Neural cell (in vitro differentiated cells): ENCODE results near the gene CYGB. TPM values are rescaled to one million over a fixed set of nuclear protein-coding genes. Genes with fewer than 3 reads are reported as not detected.
A peak's percentile ranks its signal among the peaks of the same experiment; 100 is the strongest.

Experiments used
- H2AFZ ChIP-seq: fragments of 200-600, 300-800 bp; sonication (generic), shearing (Covaris generic); 2 replicates; pipeline ENCODE4 v1.6.0; 2014; ENCODE audit warnings: low read depth, mild to moderate bottlenecking, antibody characterized with exemption, low read length, moderate library complexity
- H3F3A ChIP-seq: fragments of 200-600 bp; shearing (Covaris generic); 2 replicates; pipeline ENCODE4 v1.6.1; 2016; ENCODE audit warnings: mild to moderate bottlenecking, moderate library complexity, mixed read lengths, antibody characterized with exemption, low read length; ENCODE audit not compliant: insufficient read depth, poor library complexity, severe bottlenecking
- H3K27ac ChIP-seq: fragments of 200-600, 300-800 bp; sonication (generic), shearing (Covaris generic); 2 replicates; pipeline ENCODE4 v1.5.1; 2014; ENCODE audit warnings: mild to moderate bottlenecking, low read length, moderate library complexity
- H3K27me3 ChIP-seq: fragments of 300-800, 200-600 bp; sonication (generic), shearing (Covaris generic); 2 replicates; pipeline ENCODE4 v1.6.0; 2014; ENCODE audit warnings: mild to moderate bottlenecking, low read depth, low read length, moderate library complexity; ENCODE audit not compliant: insufficient read depth
- H3K36me3 ChIP-seq: fragments of 300-800, 200-600 bp; sonication (generic), shearing (Covaris generic); 2 replicates; pipeline ENCODE4 v1.5.1; 2014; ENCODE audit warnings: mild to moderate bottlenecking, antibody characterized with exemption, low read length, moderate library complexity; ENCODE audit not compliant: insufficient read depth
- H3K4me2 ChIP-seq: fragments of 300-800, 200-600 bp; sonication (generic), shearing (Covaris generic); 2 replicates; pipeline ENCODE4 v1.6.0; 2014; ENCODE audit warnings: mild to moderate bottlenecking, low read length
- H3K4me3 ChIP-seq: fragments of 300-800, 200-600 bp; sonication (generic), shearing (Covaris generic); 2 replicates; pipeline ENCODE4 v1.5.1; 2014; ENCODE audit warnings: mild to moderate bottlenecking, low read length, moderate library complexity
- H3K79me2 ChIP-seq: fragments of 200-600 bp; shearing (Covaris generic); replicated peaks from 2 replicates; pipeline ENCODE4 v1.6.0; 2014; ENCODE audit warnings: mild to moderate bottlenecking, low read length, moderate library complexity; ENCODE audit not compliant: insufficient read depth
- H3K9ac ChIP-seq: fragments of 300-800, 200-600 bp; sonication (generic), shearing (Covaris generic); 2 replicates; pipeline ENCODE4 v1.6.1; 2016; ENCODE audit warnings: mild to moderate bottlenecking, low read length, mixed read lengths
- H3K9me2 ChIP-seq: fragments of 200-600 bp; shearing (Covaris generic); 2 replicates; pipeline ENCODE4 v1.6.1; 2016; ENCODE audit warnings: mild to moderate bottlenecking, low read length, mixed read lengths; ENCODE audit not compliant: insufficient read depth
- H3K9me3 ChIP-seq: fragments of 200-600, 300-800 bp; sonication (generic), shearing (Covaris generic); 2 replicates; pipeline ENCODE4 v1.6.1; 2016; ENCODE audit warnings: mild to moderate bottlenecking, mixed run types, low read length, moderate library complexity, mixed read lengths
- H4K20me1 ChIP-seq: fragments of 200-600 bp; shearing (Covaris generic); 2 replicates; pipeline ENCODE4 v1.6.1; 2016; ENCODE audit warnings: mild to moderate bottlenecking, mixed run types; ENCODE audit not compliant: insufficient read depth
- CTCF ChIP-seq: fragments of 450-650 bp; IDR thresholded peaks from 2 replicates; pipeline ENCODE4 v1.5.1; 2014; ENCODE audit warnings: antibody characterized with exemption, mild to moderate bottlenecking, moderate library complexity; ENCODE audit not compliant: poor library complexity, severe bottlenecking
- EP300 ChIP-seq: fragments of 450-650 bp; conservative IDR thresholded peaks from 2 replicates; pipeline ENCODE4 v1.6.1; 2014; ENCODE audit warnings: antibody characterized with exemption, mild to moderate bottlenecking, moderate library complexity; ENCODE audit not compliant: poor library complexity, severe bottlenecking
- EZH2 ChIP-seq: fragments of 200-600, 300-800 bp; shearing (Covaris generic), sonication (generic); IDR thresholded peaks from 2 replicates; pipeline ENCODE4 v1.6.1; 2014; ENCODE audit warnings: antibody characterized with exemption, low read length, borderline replicate concordance, mild to moderate bottlenecking; ENCODE audit not compliant: insufficient read depth, poor library complexity, severe bottlenecking
- MXI1 ChIP-seq: fragments of 450-650 bp; conservative IDR thresholded peaks from 2 replicates; pipeline ENCODE4 v1.6.1; 2014; ENCODE audit warnings: antibody characterized with exemption, mild to moderate bottlenecking; ENCODE audit not compliant: poor library complexity, severe bottlenecking
- POLR2AphosphoS5 ChIP-seq: IDR thresholded peaks from 2 replicates; pipeline ENCODE4 v1.6.1; 2012
- RAD21 ChIP-seq: fragments of 450-650 bp; conservative IDR thresholded peaks from 2 replicates; pipeline ENCODE4 v1.6.1; 2014; ENCODE audit warnings: antibody characterized with exemption, mild to moderate bottlenecking, moderate library complexity
- REST ChIP-seq: IDR thresholded peaks from 2 replicates; pipeline ENCODE4 v1.6.1; 2012; ENCODE audit warnings: borderline replicate concordance
- SMC3 ChIP-seq: fragments of 450-650 bp; conservative IDR thresholded peaks from 2 replicates; pipeline ENCODE4 v1.6.1; 2014; ENCODE audit warnings: antibody characterized with exemption, mild to moderate bottlenecking, moderate library complexity; ENCODE audit not compliant: poor library complexity
- TAF1 ChIP-seq: IDR thresholded peaks from 2 replicates; pipeline ENCODE4 v1.6.1; 2012; ENCODE audit warnings: low read depth
- polyA plus RNA-seq: library from polyadenylated mRNA; depleted of rRNA; stranded (reverse); fragments of >200 nt; gene quantifications from 2 replicates; pipeline ENCODE4 v1.2.3, GENCODE V29; 2014

Gene CYGB
- polyA plus RNA-seq, 1 donor from 2014 or later, result 12.9 TPM

- H3F3A ChIP-seq, result no peaks in the 10 kb centered on the region
- TF ChIP-seq MXI1 (peak; percentile 98), SMC3 (peak; percentile 11), EP300 (peak; percentile 20), TAF1 (peak; percentile 75), CTCF (peak; percentile 71), POLR2AphosphoS5 (peak; percentile 98), RAD21 (peak; percentile 40), EZH2 (no peak), REST (peak; percentile 73)
- no peaks in the 10 kb centered on the region for H3K9me3 ChIP-seq
- peak overlapping the region; percentile 80 for H3K27ac ChIP-seq
- H2AFZ ChIP-seq, result peak overlapping the region; percentile 16
- H3K27me3 ChIP-seq, result no peaks in the 10 kb centered on the region
- peak overlapping the region; percentile 79 for H3K9ac ChIP-seq
- peak overlapping the region; percentile 70 for H3K4me3 ChIP-seq
- peaks cover 31% of the 10 kb centered on the region for H3K79me2 ChIP-seq
- H4K20me1 ChIP-seq, result no peaks in the 10 kb centered on the region
- H3K9me2 ChIP-seq, result no peaks in the 10 kb centered on the region
- peak overlapping the region; percentile 77 for H3K4me2 ChIP-seq
- H3K36me3 ChIP-seq, result peaks cover 5% of the 10 kb centered on the region
Observed at GRCh38 chr17:76557368-76558197, 20.1 kb upstream of the CYGB start.

GRCh38 chr17:76556765-76557367, 19.4 kb upstream of the CYGB start:
- H4K20me1 ChIP-seq, result no peaks in the 10 kb centered on the region
- H3K9me2 ChIP-seq, result no peaks in the 10 kb centered on the region
- peaks cover 3% of the 10 kb centered on the region for H3K36me3 ChIP-seq
- no peaks in the 10 kb centered on the region for H3K9me3 ChIP-seq
- H3K27ac ChIP-seq, result no peak overlapping the region
- peak overlapping the region; percentile 79 for H3K9ac ChIP-seq
- TF ChIP-seq EP300 (no peak), CTCF (no peak), TAF1 (no peak), POLR2AphosphoS5 (no peak), RAD21 (no peak), SMC3 (no peak), REST (no peak), EZH2 (no peak), MXI1 (no peak)
- H2AFZ ChIP-seq, result peak overlapping the region; percentile 16
- no peaks in the 10 kb centered on the region for H3K27me3 ChIP-seq
- peaks cover 31% of the 10 kb centered on the region for H3K79me2 ChIP-seq
- H3F3A ChIP-seq, result no peaks in the 10 kb centered on the region
- H3K4me2 ChIP-seq, result peak overlapping the region; percentile 35
- H3K4me3 ChIP-seq, result peak overlapping the region; percentile 70
